ENCODE results near the gene LEKR1.

LEKR1 gene

DNA sequence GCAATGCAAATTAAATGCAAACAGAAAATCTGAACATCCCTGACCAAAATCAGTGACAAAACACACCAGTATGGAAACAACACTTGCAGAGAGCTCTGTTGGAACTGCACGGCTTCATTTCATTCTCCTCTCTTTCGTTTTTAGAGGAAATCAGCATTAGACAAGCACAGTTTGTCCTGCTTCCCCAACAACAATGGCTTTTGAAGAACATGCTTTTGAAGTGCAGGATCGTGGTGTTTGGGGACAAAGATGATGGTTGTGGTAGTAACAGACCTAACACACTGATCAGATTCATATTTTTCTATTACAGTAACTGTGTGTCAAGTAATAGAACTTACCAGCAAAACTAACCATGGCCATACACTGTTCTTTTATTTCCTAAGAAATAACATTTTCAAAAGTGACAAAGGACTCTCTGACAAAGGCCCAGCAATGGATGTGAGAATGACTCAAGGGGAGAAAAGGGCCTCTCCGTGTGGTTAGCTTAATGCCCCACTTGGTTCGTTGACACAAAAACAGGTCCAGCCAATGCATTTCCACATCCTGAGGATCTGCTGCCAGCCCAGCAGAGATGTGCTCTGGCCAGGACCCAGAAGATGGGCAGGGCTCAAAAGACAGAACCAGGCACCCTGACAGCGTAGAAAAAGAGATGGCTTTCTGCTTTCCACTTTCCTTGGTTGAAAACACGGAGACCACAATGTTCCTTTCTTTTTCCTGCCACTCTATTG, 249.7 kb downstream of the LEKR1 start:
- H3K4ac ChIP-seq (ENCODE audit: low read length): no peak overlapping the region
- no peak overlapping the region for H3K9ac ChIP-seq (ENCODE audit: low read depth, low read length, poor library complexity)
- H3K23ac ChIP-seq (ENCODE audit: low read depth, low read length, poor library complexity): no peak overlapping the region
- H3K27ac ChIP-seq (replicated peaks; ENCODE audit: low read length): no peak overlapping the region
- no peaks in the 10 kb centered on the region for H3K79me1 ChIP-seq (ENCODE audit: low read depth, low read length)
- H2BK12ac ChIP-seq (ENCODE audit: low read length): no peak overlapping the region
- H3K27me3 ChIP-seq (ENCODE audit: control insufficient read depth in 3 of 3, insufficient read depth in 3 of 3, low read depth in 1 of 3, low read length in 3 of 3): peaks cover 0 to 28% (median 2%) of the 10 kb centered on the region in 3 experiments
- DNase-seq (ENCODE audit: low spot score): no peak
- H2BK15ac ChIP-seq (ENCODE audit: low read length): no peak overlapping the region
- peaks cover 8 to 19% of the 10 kb centered on the region in 2 donors for H3K4me1 ChIP-seq (ENCODE audit: control insufficient read depth in 2 of 2, insufficient read depth in 1 of 2, low read depth in 1 of 2, low read length in 2 of 2)
- no peak overlapping the region for H4K91ac ChIP-seq (ENCODE audit: low read depth, low read length, poor library complexity)
- no peaks in the 10 kb centered on the region for H3K36me3 ChIP-seq (replicated peaks in 1 of 2; ENCODE audit: control insufficient read depth in 2 of 2, insufficient read depth in 2 of 2, low read length in 2 of 2)
- H3K4me2 ChIP-seq (ENCODE audit: insufficient read depth, low read length, poor library complexity, severe bottlenecking): no peak overlapping the region
- no peak overlapping the region for H2BK120ac ChIP-seq (ENCODE audit: low read depth, low read length)
- no peaks in the 10 kb centered on the region for H3K9me3 ChIP-seq (replicated peaks in 1 of 2; ENCODE audit: control insufficient read depth in 2 of 2, insufficient read depth in 1 of 2, low read depth in 1 of 2, low read length in 2 of 2)
- WGBS, 2 donors (ENCODE audit: extremely low coverage in 2 of 2, insufficient read length in 2 of 2, insufficient replicate concordance in 1 of 2): no CpG with 5 or more reads among the region's 7 CpGs
- H3K14ac ChIP-seq (ENCODE audit: low read length): no peak overlapping the region
- no peak overlapping the region for H3K18ac ChIP-seq (ENCODE audit: low read length)
- no peak overlapping the region for H2BK5ac ChIP-seq (ENCODE audit: low read length)
- no peak overlapping the region for H4K8ac ChIP-seq (ENCODE audit: low read depth, low read length)
- no peak overlapping the region for H3K4me3 ChIP-seq (ENCODE audit: low read length in 2 of 2)
- no peak overlapping the region for H2AK5ac ChIP-seq (ENCODE audit: low read depth, low read length)
- H2AFZ ChIP-seq (ENCODE audit: low read length): no peak overlapping the region

DNA sequence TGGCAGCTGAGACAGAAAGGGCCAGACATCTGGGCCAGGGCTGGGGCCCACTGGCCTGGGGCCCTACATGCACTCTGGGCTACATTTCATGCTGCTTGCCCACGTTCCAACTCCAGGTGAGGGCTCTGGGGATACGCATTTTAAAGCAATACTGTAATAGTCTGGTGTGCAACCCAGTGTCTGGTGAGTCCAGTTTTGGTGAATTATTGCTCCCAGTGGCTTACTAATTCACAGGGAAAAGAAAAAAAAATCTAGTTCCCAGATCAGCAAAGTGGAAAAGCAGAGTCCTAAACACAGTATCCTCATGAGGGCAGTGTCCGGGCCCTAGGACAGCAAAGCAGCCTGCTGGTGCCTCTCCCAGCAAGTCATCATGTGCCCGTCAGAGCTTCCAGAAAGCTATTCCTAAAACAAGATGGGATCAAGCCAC, 251.4 kb downstream of the LEKR1 start:
- Histone ChIP-seq H3K27me3 (ENCODE audit: control insufficient read depth in 3 of 3, insufficient read depth in 3 of 3, low read depth in 1 of 3, low read length in 3 of 3) (peaks cover 0 to 23% (median 4%) of the 10 kb centered on the region in 3 experiments), H3K4me3 (ENCODE audit: low read length in 2 of 2) (no peak overlapping the region), H3K36me3 (replicated peaks in 1 of 2; ENCODE audit: control insufficient read depth in 2 of 2, insufficient read depth in 2 of 2, low read length in 2 of 2) (no peaks in the 10 kb centered on the region), H2BK15ac (ENCODE audit: low read length) (peak overlapping the region; percentile 9), H3K9me3 (replicated peaks in 1 of 2; ENCODE audit: control insufficient read depth in 2 of 2, insufficient read depth in 1 of 2, low read depth in 1 of 2, low read length in 2 of 2) (no peaks in the 10 kb centered on the region), H3K27ac (replicated peaks; ENCODE audit: low read length) (no peak overlapping the region), H2AK5ac (ENCODE audit: low read depth, low read length) (no peak overlapping the region), H2AFZ (ENCODE audit: low read length) (no peak overlapping the region), H3K79me1 (ENCODE audit: low read depth, low read length) (no peaks in the 10 kb centered on the region), H4K91ac (ENCODE audit: low read depth, low read length, poor library complexity) (no peak overlapping the region), H2BK120ac (ENCODE audit: low read depth, low read length) (no peak overlapping the region), H3K4me1 (ENCODE audit: control insufficient read depth in 2 of 2, insufficient read depth in 1 of 2, low read depth in 1 of 2, low read length in 2 of 2) (peaks cover 11 to 25% of the 10 kb centered on the region in 2 donors), H3K14ac (ENCODE audit: low read length) (no peak overlapping the region), H3K23ac (ENCODE audit: low read depth, low read length, poor library complexity) (no peak overlapping the region), H3K18ac (ENCODE audit: low read length) (no peak overlapping the region), H3K9ac (ENCODE audit: low read depth, low read length, poor library complexity) (no peak overlapping the region), H2BK5ac (ENCODE audit: low read length) (no peak overlapping the region), H2BK12ac (ENCODE audit: low read length) (no peak overlapping the region), H3K4me2 (ENCODE audit: insufficient read depth, low read length, poor library complexity, severe bottlenecking) (no peak overlapping the region), H3K4ac (ENCODE audit: low read length) (no peak overlapping the region), H4K8ac (ENCODE audit: low read depth, low read length) (no peak overlapping the region)
- no CpG with 5 or more reads among the region's 4 CpGs for WGBS, 2 donors (ENCODE audit: extremely low coverage in 2 of 2, insufficient read length in 2 of 2, insufficient replicate concordance in 1 of 2)
- DNase-seq (ENCODE audit: low spot score): no peak

DNA sequence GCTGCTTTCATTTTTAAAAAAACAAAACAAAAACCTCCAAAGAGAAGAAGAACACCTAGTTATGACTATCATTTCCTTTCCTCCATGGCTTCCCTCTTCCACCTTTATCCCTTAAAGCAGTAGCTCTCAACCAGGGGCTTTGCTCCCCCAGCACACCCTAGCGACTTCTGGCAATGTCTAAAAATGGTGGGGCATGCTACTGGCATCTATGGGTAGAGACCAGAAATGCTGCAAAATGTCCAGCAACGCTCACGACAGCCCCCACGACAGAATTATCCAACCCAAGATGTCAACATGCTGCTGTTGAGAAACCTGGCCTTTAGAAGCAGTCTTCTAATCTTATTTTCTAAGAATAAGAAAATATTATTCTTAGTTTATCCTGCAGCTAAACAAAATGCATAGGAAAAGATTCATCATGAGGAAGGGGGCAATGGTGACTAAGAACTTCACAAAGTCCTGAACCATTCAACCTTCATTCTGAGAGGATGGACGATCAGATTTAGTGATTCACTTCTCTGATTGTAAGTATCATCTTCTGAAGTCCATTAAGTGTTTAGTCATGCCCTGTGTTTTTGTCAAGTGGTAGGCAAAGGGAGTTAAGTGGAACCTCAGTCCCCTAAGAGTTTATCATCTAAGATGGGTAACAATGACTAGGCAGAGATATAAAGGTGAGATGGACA, 252.1 kb downstream of the LEKR1 start:
- H3K23ac ChIP-seq (ENCODE audit: low read depth, low read length, poor library complexity): no peak overlapping the region
- H2BK12ac ChIP-seq (ENCODE audit: low read length): no peak overlapping the region
- H2BK120ac ChIP-seq (ENCODE audit: low read depth, low read length): no peak overlapping the region
- no peak overlapping the region for H4K8ac ChIP-seq (ENCODE audit: low read depth, low read length)
- no peaks in the 10 kb centered on the region for H3K36me3 ChIP-seq (replicated peaks in 1 of 2; ENCODE audit: control insufficient read depth in 2 of 2, insufficient read depth in 2 of 2, low read length in 2 of 2)
- DNase-seq (ENCODE audit: low spot score): no peak
- H3K4me3 ChIP-seq (ENCODE audit: low read length in 2 of 2): no peak overlapping the region
- H2AK5ac ChIP-seq (ENCODE audit: low read depth, low read length): no peak overlapping the region
- no peak overlapping the region for H3K18ac ChIP-seq (ENCODE audit: low read length)
- H2BK5ac ChIP-seq (ENCODE audit: low read length): no peak overlapping the region
- H3K9me3 ChIP-seq (replicated peaks in 1 of 2; ENCODE audit: control insufficient read depth in 2 of 2, insufficient read depth in 1 of 2, low read depth in 1 of 2, low read length in 2 of 2): no peaks in the 10 kb centered on the region
- H2BK15ac ChIP-seq (ENCODE audit: low read length): no peak overlapping the region
- WGBS, 2 donors (ENCODE audit: extremely low coverage in 2 of 2, insufficient read length in 2 of 2, insufficient replicate concordance in 1 of 2): no CpG with 5 or more reads among the region's 5 CpGs
- no peak overlapping the region for H2AFZ ChIP-seq (ENCODE audit: low read length)
- no peak overlapping the region for H4K91ac ChIP-seq (ENCODE audit: low read depth, low read length, poor library complexity)
- H3K27me3 ChIP-seq (ENCODE audit: control insufficient read depth in 3 of 3, insufficient read depth in 3 of 3, low read depth in 1 of 3, low read length in 3 of 3): peaks cover 0 to 23% (median 4%) of the 10 kb centered on the region in 3 experiments
- H3K4me1 ChIP-seq (ENCODE audit: control insufficient read depth in 2 of 2, insufficient read depth in 1 of 2, low read depth in 1 of 2, low read length in 2 of 2): peaks cover 11 to 25% of the 10 kb centered on the region in 2 donors
- no peak overlapping the region for H3K9ac ChIP-seq (ENCODE audit: low read depth, low read length, poor library complexity)
- H3K27ac ChIP-seq (replicated peaks; ENCODE audit: low read length): no peak overlapping the region
- H3K4me2 ChIP-seq (ENCODE audit: insufficient read depth, low read length, poor library complexity, severe bottlenecking): no peak overlapping the region
- H3K79me1 ChIP-seq (ENCODE audit: low read depth, low read length): no peaks in the 10 kb centered on the region
- no peak overlapping the region for H3K14ac ChIP-seq (ENCODE audit: low read length)
- H3K4ac ChIP-seq (ENCODE audit: low read length): no peak overlapping the region

GRCh38 chr3:157078811-157079185, 252.6 kb downstream of the LEKR1 start:
- Histone ChIP-seq H3K27me3 (ENCODE audit: control insufficient read depth in 3 of 3, insufficient read depth in 3 of 3, low read depth in 1 of 3, low read length in 3 of 3) (peaks cover 0 to 21% (median 4%) of the 10 kb centered on the region in 3 experiments), H3K4me1 (ENCODE audit: control insufficient read depth in 2 of 2, insufficient read depth in 1 of 2, low read depth in 1 of 2, low read length in 2 of 2) (peaks cover 11 to 25% of the 10 kb centered on the region in 2 donors)
- WGBS, 2 donors (ENCODE audit: extremely low coverage in 2 of 2, insufficient read length in 2 of 2, insufficient replicate concordance in 1 of 2): no CpG with 5 or more reads among the region's 2 CpGs

More at GRCh38 chr3:157078811-157079185, 252.6 kb downstream of the LEKR1 start:
- Histone ChIP-seq H4K91ac (ENCODE audit: low read depth, low read length, poor library complexity) (no peak overlapping the region), H3K9me3 (replicated peaks in 1 of 2; ENCODE audit: control insufficient read depth in 2 of 2, insufficient read depth in 1 of 2, low read depth in 1 of 2, low read length in 2 of 2) (no peaks in the 10 kb centered on the region), H3K9ac (ENCODE audit: low read depth, low read length, poor library complexity) (no peak overlapping the region), H3K18ac (ENCODE audit: low read length) (no peak overlapping the region), H3K4me3 (ENCODE audit: low read length in 2 of 2) (no peak overlapping the region), H3K27ac (replicated peaks; ENCODE audit: low read length) (no peak overlapping the region), H3K36me3 (replicated peaks in 1 of 2; ENCODE audit: control insufficient read depth in 2 of 2, insufficient read depth in 2 of 2, low read length in 2 of 2) (no peaks in the 10 kb centered on the region), H4K8ac (ENCODE audit: low read depth, low read length) (no peak overlapping the region), H2BK15ac (ENCODE audit: low read length) (no peak overlapping the region), H3K4ac (ENCODE audit: low read length) (no peak overlapping the region), H3K14ac (ENCODE audit: low read length) (no peak overlapping the region), H2BK12ac (ENCODE audit: low read length) (no peak overlapping the region), H2BK5ac (ENCODE audit: low read length) (no peak overlapping the region), H2BK120ac (ENCODE audit: low read depth, low read length) (no peak overlapping the region), H2AK5ac (ENCODE audit: low read depth, low read length) (no peak overlapping the region), H3K4me2 (ENCODE audit: insufficient read depth, low read length, poor library complexity, severe bottlenecking) (no peak overlapping the region), H3K79me1 (ENCODE audit: low read depth, low read length) (no peaks in the 10 kb centered on the region), H2AFZ (ENCODE audit: low read length) (no peak overlapping the region), H3K23ac (ENCODE audit: low read depth, low read length, poor library complexity) (no peak overlapping the region)
- no peak for DNase-seq (ENCODE audit: low spot score)
